ENCODE measurements around the gene ARNT2.

DNA sequence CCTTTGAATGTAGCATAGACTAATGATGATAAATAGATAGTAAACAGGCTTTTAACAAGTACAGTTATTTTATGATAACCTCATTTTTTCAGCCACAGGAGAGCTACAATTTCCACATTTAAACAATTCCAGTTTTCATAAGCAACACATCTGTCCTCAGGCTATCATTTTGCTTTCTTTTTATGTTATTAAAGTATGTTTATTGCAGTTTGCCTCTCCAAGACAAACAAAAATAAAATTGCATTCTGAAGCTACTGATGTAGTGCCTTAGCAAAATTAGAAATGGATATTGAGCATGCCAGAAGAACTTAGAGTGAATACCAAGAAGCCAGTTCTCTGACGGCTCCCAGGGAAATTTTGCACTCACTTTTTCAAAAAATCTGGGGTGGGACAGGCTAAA is 150.4 kb downstream of the ARNT2 start:
- TF ChIP-seq, protein P1, sequence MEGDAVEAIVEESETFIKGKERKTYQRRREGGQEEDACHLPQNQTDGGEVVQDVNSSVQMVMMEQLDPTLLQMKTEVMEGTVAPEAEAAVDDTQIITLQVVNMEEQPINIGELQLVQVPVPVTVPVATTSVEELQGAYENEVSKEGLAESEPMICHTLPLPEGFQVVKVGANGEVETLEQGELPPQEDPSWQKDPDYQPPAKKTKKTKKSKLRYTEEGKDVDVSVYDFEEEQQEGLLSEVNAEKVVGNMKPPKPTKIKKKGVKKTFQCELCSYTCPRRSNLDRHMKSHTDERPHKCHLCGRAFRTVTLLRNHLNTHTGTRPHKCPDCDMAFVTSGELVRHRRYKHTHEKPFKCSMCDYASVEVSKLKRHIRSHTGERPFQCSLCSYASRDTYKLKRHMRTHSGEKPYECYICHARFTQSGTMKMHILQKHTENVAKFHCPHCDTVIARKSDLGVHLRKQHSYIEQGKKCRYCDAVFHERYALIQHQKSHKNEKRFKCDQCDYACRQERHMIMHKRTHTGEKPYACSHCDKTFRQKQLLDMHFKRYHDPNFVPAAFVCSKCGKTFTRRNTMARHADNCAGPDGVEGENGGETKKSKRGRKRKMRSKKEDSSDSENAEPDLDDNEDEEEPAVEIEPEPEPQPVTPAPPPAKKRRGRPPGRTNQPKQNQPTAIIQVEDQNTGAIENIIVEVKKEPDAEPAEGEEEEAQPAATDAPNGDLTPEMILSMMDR (IDR thresholded peaks at IDR 0.05; ENCODE audit: low read depth, low read length): no peak
- TF ChIP-seq, protein P2, sequence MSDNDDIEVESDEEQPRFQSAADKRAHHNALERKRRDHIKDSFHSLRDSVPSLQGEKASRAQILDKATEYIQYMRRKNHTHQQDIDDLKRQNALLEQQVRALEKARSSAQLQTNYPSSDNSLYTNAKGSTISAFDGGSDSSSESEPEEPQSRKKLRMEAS (IDR thresholded peaks at IDR 0.05; ENCODE audit: low read depth, low read length): no peak
- no peak for TF ChIP-seq POLR2A (IDR thresholded peaks at IDR 0.05; ENCODE audit: extremely low read depth, insufficient read length)

All from NB4 (cell line).